ENCODE data around the gene RIMS1. TPM values are rescaled to one million over a fixed set of nuclear protein-coding genes. Genes with fewer than 3 reads are reported as not detected.

RIMS1 gene
- polyA plus RNA-seq, 3 donors from 2014 or later, result not detected

DNA sequence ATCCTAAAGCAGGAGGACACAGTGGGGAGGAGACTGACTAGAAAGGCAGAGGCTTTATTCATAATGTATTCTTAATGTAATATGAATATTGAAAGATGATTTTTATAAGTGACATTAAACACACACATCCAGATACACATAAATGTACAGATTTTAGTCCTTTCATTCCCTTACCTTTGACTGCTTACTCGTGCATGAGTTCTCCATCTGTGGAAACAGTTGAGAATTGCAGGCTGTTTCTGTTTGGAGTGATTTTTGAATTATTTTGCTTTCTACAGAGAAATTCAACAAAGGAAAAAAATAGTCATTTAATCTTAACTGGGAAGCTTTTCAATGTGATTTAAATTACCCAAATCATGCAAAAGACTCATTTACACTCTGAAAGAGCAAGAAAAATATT lies 136.5 kb downstream of the RIMS1 start:
- H3K4me1 Mint-ChIP-seq, result no peaks in the 10 kb centered on the region
- no peaks in the 10 kb centered on the region for H3K36me3 Mint-ChIP-seq
- H3K27me3 Mint-ChIP-seq (ENCODE audit: low read depth in 3 of 3), result no peaks in the 10 kb centered on the region
- H3K27ac Mint-ChIP-seq, result no peak overlapping the region
- DNase-seq, result no peak
- no peak overlapping the region for H3K4me3 Mint-ChIP-seq
- H3K9me3 Mint-ChIP-seq, result peaks cover 0 to 12% (median 7%) of the 10 kb centered on the region in 6 donors

GRCh38 chr6:72031471-72031870 lies 145.1 kb downstream of the RIMS1 start:
- Mint-ChIP-seq H3K4me1 (no peaks in the 10 kb centered on the region), H3K36me3 (no peaks in the 10 kb centered on the region), H3K4me3 (no peak overlapping the region), H3K9me3 (peaks cover 0 to 5% (median 0%) of the 10 kb centered on the region in 6 donors), H3K27me3 (ENCODE audit: low read depth in 3 of 3) (no peaks in the 10 kb centered on the region), H3K27ac (no peak overlapping the region)
- DNase-seq, result no peak

GRCh38 chr6:72032086-72032485 lies 145.7 kb downstream of the RIMS1 start:
- no peaks in the 10 kb centered on the region for H3K4me1 Mint-ChIP-seq
- no peak overlapping the region for H3K4me3 Mint-ChIP-seq
- H3K27ac Mint-ChIP-seq, result no peak overlapping the region
- DNase-seq, result no peak
- H3K36me3 Mint-ChIP-seq, result no peaks in the 10 kb centered on the region
- no peaks in the 10 kb centered on the region for H3K27me3 Mint-ChIP-seq (ENCODE audit: low read depth in 3 of 3)
- H3K9me3 Mint-ChIP-seq, result peaks cover 0 to 9% (median 0%) of the 10 kb centered on the region in 6 donors

DNA sequence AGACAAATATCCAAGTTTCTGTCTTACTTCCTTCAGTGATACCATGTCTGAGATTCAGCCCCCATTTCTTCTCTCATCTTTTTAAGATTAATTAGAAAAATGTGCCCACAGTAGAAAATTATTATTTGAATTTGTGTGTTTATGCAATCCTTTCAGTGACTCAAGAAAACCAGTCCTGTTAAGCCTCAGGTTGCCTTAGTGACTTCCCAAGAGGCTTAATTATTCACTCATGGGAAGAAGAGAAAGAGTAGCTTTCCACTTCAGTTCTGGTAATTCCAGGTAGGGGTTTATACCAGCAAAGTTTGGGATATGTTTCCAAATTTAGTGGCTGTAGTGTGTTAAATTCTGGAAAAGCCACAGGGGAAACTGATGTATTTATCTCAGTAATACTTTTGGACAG lies 149.1 kb downstream of the RIMS1 start:
- H3K27ac Mint-ChIP-seq, result no peak overlapping the region
- no peak for DNase-seq

DNA sequence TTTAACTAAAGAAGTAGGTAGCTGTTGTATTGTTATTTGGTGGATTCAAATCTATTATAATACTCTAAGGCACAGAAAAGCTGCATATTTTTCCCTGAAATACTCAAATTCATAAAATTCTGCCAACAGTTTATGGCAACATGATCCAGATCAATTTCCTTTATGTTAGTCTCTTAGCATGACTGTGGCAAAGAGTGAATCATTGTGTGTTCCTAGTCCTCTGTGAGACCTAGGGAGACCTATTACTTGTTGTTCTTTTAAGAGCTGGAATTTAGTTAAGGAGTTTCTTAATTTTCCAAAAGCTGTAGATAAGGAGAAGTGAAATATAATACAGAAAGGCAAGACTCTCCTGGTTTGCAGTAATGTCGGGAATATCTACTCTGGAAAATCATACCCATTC lies 149.6 kb downstream of the RIMS1 start:
- no peak overlapping the region for H3K4me3 Mint-ChIP-seq
- no peaks in the 10 kb centered on the region for H3K36me3 Mint-ChIP-seq
- H3K4me1 Mint-ChIP-seq, result no peaks in the 10 kb centered on the region
- H3K27me3 Mint-ChIP-seq (ENCODE audit: low read depth in 3 of 3), result no peaks in the 10 kb centered on the region
- H3K27ac Mint-ChIP-seq, result no peak overlapping the region
- no peak for DNase-seq
- peaks cover 0 to 11% (median 0%) of the 10 kb centered on the region in 6 donors for H3K9me3 Mint-ChIP-seq

More for the DNA sequence above, 149.1 kb downstream of the RIMS1 start:
- Mint-ChIP-seq H3K4me3 (no peak overlapping the region), H3K36me3 (no peaks in the 10 kb centered on the region), H3K4me1 (no peaks in the 10 kb centered on the region), H3K27me3 (ENCODE audit: low read depth in 3 of 3) (no peaks in the 10 kb centered on the region), H3K9me3 (peaks cover 0 to 11% (median 0%) of the 10 kb centered on the region in 6 donors)

DNA sequence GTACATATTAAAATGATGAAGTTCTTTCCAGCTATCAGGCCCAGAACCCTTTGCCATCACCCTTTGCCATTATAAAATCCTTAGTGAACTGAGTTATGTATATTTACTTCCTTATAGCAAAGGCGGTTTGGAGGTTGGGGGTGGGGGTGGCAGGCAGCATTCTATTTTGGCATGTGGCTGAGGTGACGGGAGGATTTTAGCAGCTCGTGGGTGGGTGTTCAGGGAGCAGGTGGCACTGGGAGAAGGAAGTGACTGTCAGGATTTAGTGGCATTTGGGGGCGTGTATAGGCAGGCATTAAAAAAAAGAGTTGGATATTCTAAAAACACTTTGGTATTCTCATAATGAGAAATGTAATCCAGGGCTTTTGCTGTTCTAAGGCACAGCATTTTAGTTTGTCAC lies 150.7 kb downstream of the RIMS1 start:
- Mint-ChIP-seq H3K27ac (no peak overlapping the region), H3K9me3 (peaks cover 0 to 11% (median 2%) of the 10 kb centered on the region in 6 donors), H3K4me1 (no peaks in the 10 kb centered on the region), H3K4me3 (no peak overlapping the region), H3K36me3 (no peaks in the 10 kb centered on the region), H3K27me3 (ENCODE audit: low read depth in 3 of 3) (no peaks in the 10 kb centered on the region)
- no peak for DNase-seq

DNA sequence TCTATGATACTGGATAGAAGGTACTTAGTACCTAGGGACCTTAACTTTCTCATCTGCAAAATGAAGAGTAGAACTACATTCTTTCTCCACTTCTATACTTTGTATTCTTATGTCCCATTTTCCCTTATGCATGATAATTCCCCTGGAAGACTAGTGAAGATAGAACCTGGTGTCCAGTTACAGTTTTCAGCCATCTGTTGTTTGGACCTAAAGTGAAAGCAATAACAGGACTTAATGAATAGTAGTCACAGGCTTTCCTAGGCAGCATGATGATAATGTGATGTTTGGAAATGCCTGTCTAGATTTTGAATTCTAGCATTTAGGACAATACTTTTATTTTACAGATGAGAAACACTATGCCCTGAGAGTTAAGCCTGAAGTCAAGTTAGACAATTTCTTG lies 153.8 kb downstream of the RIMS1 start:
- DNase-seq, result no peak
- no peak overlapping the region for H3K27ac Mint-ChIP-seq
- H3K4me3 Mint-ChIP-seq, result no peak overlapping the region
- H3K4me1 Mint-ChIP-seq, result no peaks in the 10 kb centered on the region
- no peaks in the 10 kb centered on the region for H3K27me3 Mint-ChIP-seq (ENCODE audit: low read depth in 3 of 3)
- no peaks in the 10 kb centered on the region for H3K36me3 Mint-ChIP-seq
- H3K9me3 Mint-ChIP-seq, result peaks cover 0 to 6% (median 3%) of the 10 kb centered on the region in 6 donors

- Mint-ChIP-seq H3K36me3 (no peaks in the 10 kb centered on the region), H3K9me3 (peaks cover 0 to 6% (median 2%) of the 10 kb centered on the region in 6 donors), H3K4me1 (no peaks in the 10 kb centered on the region), H3K27ac (no peak overlapping the region), H3K27me3 (ENCODE audit: low read depth in 3 of 3) (no peaks in the 10 kb centered on the region), H3K4me3 (no peak overlapping the region)
- DNase-seq, result no peak
Measured at GRCh38 chr6:72042088-72042487, 155.7 kb downstream of the RIMS1 start.

- no peak overlapping the region for H3K27ac Mint-ChIP-seq
Measured at GRCh38 chr6:72048080-72048479, 161.7 kb downstream of the RIMS1 start.

DNA sequence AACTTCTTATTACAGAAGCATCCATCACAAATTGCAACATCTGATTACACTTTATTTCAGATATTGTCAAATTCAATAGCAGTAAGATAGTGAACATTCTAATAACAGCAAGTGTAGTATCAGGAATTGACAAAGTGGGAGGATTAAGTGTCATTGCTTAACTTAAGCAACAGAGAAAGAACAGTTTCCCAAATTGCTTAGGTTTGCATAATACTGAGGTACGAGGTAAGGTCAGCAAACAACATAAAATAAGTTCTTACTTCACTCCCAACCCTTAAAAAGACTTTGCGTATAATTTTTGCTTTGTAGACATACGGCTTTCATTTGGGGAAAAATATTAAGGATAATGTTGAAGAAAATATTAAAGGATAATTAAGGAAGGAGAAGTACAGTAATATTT lies 163.0 kb downstream of the RIMS1 start:
- Mint-ChIP-seq H3K4me3 (no peak overlapping the region), H3K27me3 (ENCODE audit: low read depth in 3 of 3) (peaks cover 0 to 5% (median 4%) of the 10 kb centered on the region in 3 donors), H3K27ac (no peak overlapping the region), H3K4me1 (no peaks in the 10 kb centered on the region), H3K36me3 (no peaks in the 10 kb centered on the region), H3K9me3 (peaks cover 1 to 21% (median 8%) of the 10 kb centered on the region in 6 donors)
- DNase-seq, result no peak

More at GRCh38 chr6:72048080-72048479, 161.7 kb downstream of the RIMS1 start:
- DNase-seq, result no peak
- H3K9me3 Mint-ChIP-seq, result peaks cover 0 to 18% (median 6%) of the 10 kb centered on the region in 6 donors
- H3K4me1 Mint-ChIP-seq, result no peaks in the 10 kb centered on the region
- no peaks in the 10 kb centered on the region for H3K36me3 Mint-ChIP-seq
- peaks cover 0 to 4% (median 2%) of the 10 kb centered on the region in 3 donors for H3K27me3 Mint-ChIP-seq (ENCODE audit: low read depth in 3 of 3)
- no peak overlapping the region for H3K4me3 Mint-ChIP-seq

DNA sequence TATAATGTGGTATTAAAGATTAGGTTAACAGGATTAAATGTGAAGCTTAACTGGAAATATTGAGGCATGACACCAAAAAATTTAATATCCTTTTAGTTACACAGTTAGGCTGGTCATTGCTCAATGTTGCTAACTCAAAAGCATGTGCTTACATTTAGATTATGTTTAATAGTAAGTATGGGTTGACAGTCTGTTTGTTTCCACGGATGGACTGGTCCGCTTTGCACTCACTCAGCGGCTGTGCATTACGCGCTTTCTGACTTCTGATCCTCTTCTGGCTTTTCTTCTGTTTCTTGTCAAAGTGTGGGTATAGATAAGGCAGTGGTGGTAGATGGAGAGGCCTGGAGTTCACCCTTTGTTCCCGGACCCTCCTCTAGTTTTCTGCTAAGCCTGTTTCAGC lies 174.9 kb downstream of the RIMS1 start:
- peaks cover 0 to 2% (median 2%) of the 10 kb centered on the region in 3 donors for H3K27me3 Mint-ChIP-seq (ENCODE audit: low read depth in 3 of 3)
- H3K9me3 Mint-ChIP-seq, result peaks cover 3 to 9% (median 6%) of the 10 kb centered on the region in 6 donors
- no peaks in the 10 kb centered on the region for H3K36me3 Mint-ChIP-seq
- no peaks in the 10 kb centered on the region for H3K4me1 Mint-ChIP-seq
- H3K4me3 Mint-ChIP-seq, result no peak overlapping the region
- no peak overlapping the region for H3K27ac Mint-ChIP-seq
- no peak for DNase-seq

GRCh38 chr6:72064399-72064975 lies 178.1 kb downstream of the RIMS1 start:
- Mint-ChIP-seq H3K36me3 (no peaks in the 10 kb centered on the region), H3K4me3 (no peak overlapping the region), H3K27me3 (ENCODE audit: low read depth in 3 of 3) (peaks cover 0 to 2% (median 2%) of the 10 kb centered on the region in 3 donors), H3K27ac (no peak overlapping the region), H3K9me3 (peaks cover 4 to 13% (median 7%) of the 10 kb centered on the region in 6 donors), H3K4me1 (no peaks in the 10 kb centered on the region)
- DNase-seq, result no peak

GRCh38 chr6:72078096-72078495 lies 191.7 kb downstream of the RIMS1 start:
- no peak overlapping the region for H3K27ac Mint-ChIP-seq
- peaks cover 0 to 3% (median 0%) of the 10 kb centered on the region in 3 donors for H3K27me3 Mint-ChIP-seq (ENCODE audit: low read depth in 3 of 3)
- H3K4me3 Mint-ChIP-seq, result no peak overlapping the region
- H3K4me1 Mint-ChIP-seq, result no peaks in the 10 kb centered on the region
- H3K9me3 Mint-ChIP-seq, result peaks cover 0 to 12% (median 9%) of the 10 kb centered on the region in 6 donors
- no peak for DNase-seq
- H3K36me3 Mint-ChIP-seq, result no peaks in the 10 kb centered on the region

- Mint-ChIP-seq H3K9me3 (peaks cover 0 to 12% (median 9%) of the 10 kb centered on the region in 6 donors), H3K4me3 (no peak overlapping the region), H3K27ac (no peak overlapping the region), H3K4me1 (no peaks in the 10 kb centered on the region), H3K36me3 (no peaks in the 10 kb centered on the region), H3K27me3 (ENCODE audit: low read depth in 3 of 3) (peaks cover 0 to 3% (median 0%) of the 10 kb centered on the region in 3 donors)
- no peak for DNase-seq
Measured at GRCh38 chr6:72080260-72080941, 194.1 kb downstream of the RIMS1 start.
